GM18520 (cell line): ENCODE data around the gene ST6GALNAC3.

Experiments used
- ATAC-seq: cut with Tn5 transposase; IDR thresholded peaks from one replicate; pipeline ENCODE4 v1.9.1; 2021; ENCODE audit not compliant: unreplicated experiment

The ST6GALNAC3 gene

DNA sequence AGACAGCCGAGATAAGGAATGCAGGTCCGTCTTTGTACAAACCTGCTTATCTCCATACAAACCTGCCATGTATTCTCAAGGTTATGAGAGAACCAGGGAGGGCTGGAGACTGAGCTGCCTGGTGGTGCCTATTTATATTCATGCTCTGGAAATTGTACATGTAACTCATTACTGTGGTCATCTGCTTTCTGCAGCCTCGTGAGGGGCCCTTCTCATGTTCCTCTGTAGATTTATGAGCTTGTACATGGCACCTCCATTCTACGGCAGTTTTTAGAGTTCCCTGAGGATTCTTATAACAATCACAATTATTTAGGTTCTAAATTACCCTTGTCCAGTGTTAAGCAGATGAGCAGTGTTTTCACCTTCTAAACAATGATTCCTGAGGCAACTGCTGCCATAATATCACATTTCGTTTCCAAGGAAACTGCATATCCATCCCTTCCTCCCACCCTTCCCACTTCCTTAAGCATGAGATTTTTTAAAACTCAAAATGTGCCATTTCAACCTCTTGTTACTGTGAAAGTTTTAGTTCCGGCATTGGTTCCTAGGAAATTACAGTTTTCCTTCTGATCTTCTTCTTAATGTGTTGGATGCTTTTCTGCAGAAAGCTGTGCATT is 112.1 kb downstream of the ST6GALNAC3 start:
- ATAC-seq: no peak

DNA sequence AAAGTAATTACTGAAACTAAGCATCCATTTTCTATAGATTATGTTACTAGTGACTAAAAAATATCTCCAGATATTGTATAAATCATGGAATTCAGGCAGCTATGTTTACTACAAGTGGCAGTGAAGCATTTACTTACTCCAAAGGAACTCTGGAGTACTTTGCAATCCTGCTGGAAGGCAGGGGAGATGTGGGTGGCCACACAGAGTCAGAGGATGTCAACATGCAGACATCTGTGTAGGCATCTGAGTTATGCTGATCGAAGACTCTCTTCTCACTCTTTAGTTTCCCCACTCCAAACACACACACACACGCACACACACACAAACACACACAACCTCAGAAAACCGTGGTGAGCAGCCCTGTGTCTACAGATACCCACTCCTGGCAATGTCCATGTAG is 112.9 kb downstream of the ST6GALNAC3 start:
- ATAC-seq: no peak

DNA sequence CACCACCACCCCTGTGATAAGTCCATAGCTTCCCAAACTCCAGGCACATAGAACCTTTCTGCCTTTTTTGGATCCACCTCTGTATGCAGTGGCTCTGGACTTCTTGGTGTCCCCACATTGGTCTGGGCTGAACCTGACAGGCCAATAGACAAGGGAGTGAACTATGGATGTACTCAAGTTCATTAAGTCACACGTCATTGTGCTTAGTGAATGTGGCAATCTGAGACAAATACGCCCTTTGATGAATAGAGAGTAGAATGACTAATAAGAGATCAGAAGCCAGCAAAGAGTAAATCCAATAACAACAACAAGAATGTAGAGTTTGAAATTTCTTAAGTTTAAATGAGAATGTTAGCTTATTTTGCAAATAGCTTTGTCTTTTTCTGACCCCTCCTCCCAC is 114.8 kb downstream of the ST6GALNAC3 start:
- no peak for ATAC-seq

GRCh38 chr1:76190749-76191424 is 116.3 kb downstream of the ST6GALNAC3 start:
- ATAC-seq: peak; percentile 40

GRCh38 chr1:76191561-76191960 is 117.0 kb downstream of the ST6GALNAC3 start:
- ATAC-seq: no peak

DNA sequence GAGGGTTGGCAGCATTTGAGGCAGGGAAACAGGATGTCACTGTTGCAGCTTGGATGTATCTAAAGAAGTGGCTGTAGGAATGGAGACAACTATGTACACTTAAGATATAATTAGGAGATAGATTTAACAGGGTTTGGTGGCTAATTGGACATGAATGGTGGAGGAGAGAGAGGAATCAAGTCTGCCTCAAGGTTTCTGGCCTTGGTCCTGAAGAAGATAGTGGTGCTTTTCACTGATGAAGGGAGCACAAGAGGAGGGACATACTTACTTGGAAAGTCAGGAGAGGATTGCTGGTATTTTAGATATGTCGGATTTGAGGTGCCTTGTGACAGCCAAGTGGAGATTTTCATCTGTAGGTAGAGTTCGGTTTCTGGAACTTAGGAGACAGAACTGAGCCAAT is 123.9 kb downstream of the ST6GALNAC3 start:
- ATAC-seq: no peak

DNA sequence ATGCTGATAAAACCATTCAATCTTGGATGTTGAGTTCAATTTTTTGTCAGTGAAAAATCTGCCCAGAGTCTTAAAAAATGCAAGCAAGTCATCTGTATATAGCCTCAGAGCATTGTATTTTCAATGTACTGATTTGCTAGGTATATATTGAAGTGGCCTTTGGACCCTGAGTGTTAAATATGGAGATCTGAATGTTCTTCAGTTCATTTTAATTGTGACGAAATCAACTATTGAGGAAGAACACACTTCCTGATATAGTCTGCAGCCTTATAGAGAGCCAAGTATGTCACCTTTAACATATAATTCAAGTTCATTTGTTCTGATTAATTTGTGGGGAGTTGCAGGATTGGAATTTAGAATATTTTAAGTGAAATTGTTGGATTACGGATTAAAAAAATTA is 128.1 kb downstream of the ST6GALNAC3 start:
- ATAC-seq: no peak

DNA sequence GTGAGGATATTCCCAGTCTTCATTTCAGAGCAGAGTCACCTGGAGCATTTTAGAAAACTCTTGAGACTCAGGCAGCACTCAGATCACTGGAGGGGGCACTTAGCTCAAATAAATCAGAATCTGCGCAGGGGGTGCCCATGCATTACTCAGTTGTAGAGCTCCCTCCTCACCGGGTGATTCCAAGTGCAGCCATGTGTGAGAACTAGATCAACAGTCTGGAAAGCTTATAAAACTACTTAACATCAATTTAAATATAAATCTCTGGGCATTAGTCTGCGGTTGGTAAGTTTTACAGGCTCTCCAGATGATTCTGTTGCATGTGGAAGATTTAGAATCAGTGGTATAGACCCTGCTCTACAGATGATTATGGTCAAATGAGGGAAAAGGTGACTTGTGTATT is 128.6 kb downstream of the ST6GALNAC3 start:
- ATAC-seq: no peak

DNA sequence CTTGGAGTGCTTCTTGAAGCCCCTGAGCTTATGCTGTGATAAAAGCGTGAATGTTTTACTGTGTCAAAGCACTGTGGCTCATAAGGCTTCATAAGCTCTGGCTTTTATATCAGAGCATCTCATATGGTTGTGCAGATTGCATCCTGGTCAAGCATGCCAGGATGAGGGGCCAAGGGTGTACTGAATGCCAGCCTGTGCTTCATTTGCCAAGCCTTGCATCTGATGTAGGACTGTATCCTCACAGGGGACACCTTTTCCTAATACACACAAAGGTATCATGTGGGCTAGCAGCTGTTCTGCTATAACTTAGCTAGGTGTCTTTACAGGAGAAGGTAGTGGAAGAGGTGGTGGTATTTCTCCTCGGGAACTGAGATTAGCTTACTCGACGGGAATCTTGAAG is 134.7 kb downstream of the ST6GALNAC3 start:
- ATAC-seq: no peak

- ATAC-seq: no peak
Observed at GRCh38 chr1:76209648-76210047, 135.1 kb downstream of the ST6GALNAC3 start.

- ATAC-seq: no peak
Observed at GRCh38 chr1:76210160-76210559, 135.6 kb downstream of the ST6GALNAC3 start.

DNA sequence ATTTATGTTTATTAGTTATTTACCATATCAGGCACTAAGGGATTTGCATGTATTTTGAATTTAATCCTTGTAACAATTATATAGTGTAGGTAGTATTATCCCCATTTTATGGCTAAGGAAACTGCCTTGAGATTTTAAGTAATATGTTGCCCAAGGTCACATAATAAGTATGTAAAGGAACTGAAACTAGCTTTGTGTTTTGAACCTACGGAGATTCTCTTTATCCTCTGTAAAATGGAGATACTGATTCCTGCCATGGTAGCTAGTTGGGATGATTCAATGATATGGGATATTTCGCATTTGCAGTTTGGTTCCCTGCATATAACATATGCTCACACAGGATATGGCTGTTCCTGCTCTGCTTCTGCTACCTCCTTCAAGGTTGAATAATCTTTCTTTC is 144.3 kb downstream of the ST6GALNAC3 start:
- ATAC-seq: peak; percentile 21

GRCh38 chr1:76219366-76219818 is 144.8 kb downstream of the ST6GALNAC3 start:
- ATAC-seq: peak; percentile 85

GRCh38 chr1:76224752-76225151 is 150.2 kb downstream of the ST6GALNAC3 start:
- ATAC-seq: no peak

DNA sequence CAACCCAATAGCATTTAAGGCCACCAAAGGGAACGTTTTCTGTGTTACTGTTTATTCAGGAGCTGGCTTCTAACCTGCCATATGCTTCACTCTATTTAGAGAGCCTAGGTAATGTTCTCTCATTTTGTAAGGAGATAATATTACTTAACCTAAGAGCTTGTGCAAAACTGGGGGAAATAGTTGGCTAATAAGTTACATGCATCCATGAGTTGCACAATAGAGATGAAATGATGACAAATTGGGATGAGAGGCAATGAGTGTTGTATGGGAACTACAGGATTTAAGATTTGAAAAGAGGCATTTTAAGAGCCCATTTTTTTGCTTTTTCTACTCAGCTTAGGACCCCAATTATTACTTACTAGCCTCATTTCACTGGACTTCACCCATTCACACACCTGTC is 151.0 kb downstream of the ST6GALNAC3 start:
- no peak for ATAC-seq

DNA sequence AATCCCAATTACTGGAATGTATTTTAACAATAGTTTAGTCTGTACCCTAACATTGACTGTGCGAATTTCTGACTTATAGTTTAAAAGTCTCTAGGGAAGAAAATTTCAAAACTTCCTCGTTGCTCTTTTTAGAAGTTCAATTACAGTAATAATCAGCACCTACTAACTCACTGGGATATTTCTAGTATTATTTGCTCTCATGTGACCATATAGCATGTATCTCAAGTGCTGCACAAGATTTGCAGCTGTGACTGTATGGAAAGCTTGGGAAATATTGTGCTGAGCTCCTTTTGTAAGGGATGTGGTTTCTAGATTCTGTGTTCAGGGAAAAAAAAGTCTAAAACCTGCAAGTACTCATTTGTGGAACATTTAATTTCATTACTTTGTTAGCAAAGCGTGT is 153.1 kb downstream of the ST6GALNAC3 start:
- ATAC-seq: no peak

- no peak for ATAC-seq
Observed at GRCh38 chr1:76229279-76230005, 154.9 kb downstream of the ST6GALNAC3 start.

DNA sequence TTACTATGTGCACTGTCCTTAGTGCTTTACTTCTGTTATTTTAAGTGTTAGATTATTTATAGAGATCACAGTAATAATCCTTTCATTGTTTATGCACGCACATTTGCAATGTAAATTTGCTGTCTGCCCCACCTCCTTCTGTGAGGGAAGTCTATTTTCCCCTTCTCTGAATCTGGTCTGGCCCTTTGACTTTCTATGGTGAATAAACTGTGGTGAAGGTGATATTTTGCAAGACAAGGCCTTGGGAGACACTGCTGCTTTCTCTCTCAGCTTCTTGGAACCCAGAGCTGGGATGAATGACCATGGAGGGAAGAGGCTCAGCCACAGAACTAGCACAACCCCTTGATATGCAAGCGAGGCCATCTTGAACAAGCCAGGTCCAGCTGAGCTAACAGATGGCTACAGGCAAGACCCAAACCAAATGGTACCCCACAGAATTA is 156.3 kb downstream of the ST6GALNAC3 start:
- no peak for ATAC-seq

- no peak for ATAC-seq
Observed at GRCh38 chr1:76231320-76231719, 156.8 kb downstream of the ST6GALNAC3 start.

DNA sequence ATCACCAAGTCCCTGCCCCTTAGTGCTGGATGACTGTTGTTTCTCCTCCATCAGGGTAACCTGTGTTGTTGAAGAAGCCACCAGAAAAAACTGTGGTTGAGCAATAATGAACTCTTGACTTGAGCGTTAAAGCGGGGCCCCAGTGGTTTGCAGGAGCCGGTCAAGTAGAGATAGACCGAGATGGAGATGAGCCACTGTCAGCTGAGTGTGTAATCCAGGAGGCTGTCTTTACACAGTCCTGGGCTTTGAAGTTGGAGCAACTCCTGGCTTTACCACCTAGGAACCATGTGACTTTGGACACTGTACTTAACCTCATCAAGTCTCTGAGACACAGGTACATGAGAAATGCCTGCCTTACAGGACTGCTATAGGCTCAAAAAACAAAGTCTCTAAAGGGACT is 158.1 kb downstream of the ST6GALNAC3 start:
- ATAC-seq: no peak

GRCh38 chr1:76234061-76234460 is 159.5 kb downstream of the ST6GALNAC3 start:
- ATAC-seq: no peak

DNA sequence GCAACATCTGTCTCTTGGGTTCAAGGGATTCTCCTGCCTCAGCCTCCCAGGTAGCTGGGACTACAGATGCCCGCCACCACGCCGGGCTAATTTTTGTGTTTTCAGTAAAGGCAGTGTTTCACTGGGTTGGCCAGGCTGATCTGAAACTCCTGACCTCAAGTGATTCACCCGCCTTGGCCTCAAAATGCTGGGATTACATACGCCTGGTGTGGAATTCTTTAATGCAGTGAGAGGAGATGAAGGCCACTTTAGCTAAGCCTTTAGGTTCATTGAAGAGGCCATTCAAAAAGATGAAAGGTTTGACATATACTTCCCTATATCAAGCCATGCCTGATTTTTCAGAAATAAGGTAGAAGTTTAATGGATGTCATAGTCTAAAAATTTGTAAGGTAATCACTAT is 162.7 kb downstream of the ST6GALNAC3 start:
- no peak for ATAC-seq
